Neural cell (in vitro differentiated cells): ENCODE measurements around the gene HBEGF. TPM values are rescaled to one million over a fixed set of nuclear protein-coding genes. Genes with fewer than 3 reads are reported as not detected.

Source experiments
- H2AFZ ChIP-seq: fragments of 200-600, 300-800 bp; sonication (generic), shearing (Covaris generic); 2 replicates; pipeline ENCODE4 v1.6.0; 2014; ENCODE audit warnings: low read depth, mild to moderate bottlenecking, antibody characterized with exemption, low read length, moderate library complexity
- H3F3A ChIP-seq: fragments of 200-600 bp; shearing (Covaris generic); 2 replicates; pipeline ENCODE4 v1.6.1; 2016; ENCODE audit warnings: mild to moderate bottlenecking, moderate library complexity, mixed read lengths, antibody characterized with exemption, low read length; ENCODE audit not compliant: insufficient read depth, poor library complexity, severe bottlenecking
- H3K27ac ChIP-seq: fragments of 200-600, 300-800 bp; sonication (generic), shearing (Covaris generic); 2 replicates; pipeline ENCODE4 v1.5.1; 2014; ENCODE audit warnings: mild to moderate bottlenecking, low read length, moderate library complexity
- H3K27me3 ChIP-seq: fragments of 300-800, 200-600 bp; sonication (generic), shearing (Covaris generic); 2 replicates; pipeline ENCODE4 v1.6.0; 2014; ENCODE audit warnings: mild to moderate bottlenecking, low read depth, low read length, moderate library complexity; ENCODE audit not compliant: insufficient read depth
- H3K36me3 ChIP-seq: fragments of 300-800, 200-600 bp; sonication (generic), shearing (Covaris generic); 2 replicates; pipeline ENCODE4 v1.5.1; 2014; ENCODE audit warnings: mild to moderate bottlenecking, antibody characterized with exemption, low read length, moderate library complexity; ENCODE audit not compliant: insufficient read depth
- H3K4me2 ChIP-seq: fragments of 300-800, 200-600 bp; sonication (generic), shearing (Covaris generic); 2 replicates; pipeline ENCODE4 v1.6.0; 2014; ENCODE audit warnings: mild to moderate bottlenecking, low read length
- H3K4me3 ChIP-seq: fragments of 300-800, 200-600 bp; sonication (generic), shearing (Covaris generic); 2 replicates; pipeline ENCODE4 v1.5.1; 2014; ENCODE audit warnings: mild to moderate bottlenecking, low read length, moderate library complexity
- H3K79me2 ChIP-seq: fragments of 200-600 bp; shearing (Covaris generic); replicated peaks from 2 replicates; pipeline ENCODE4 v1.6.0; 2014; ENCODE audit warnings: mild to moderate bottlenecking, low read length, moderate library complexity; ENCODE audit not compliant: insufficient read depth
- H3K9ac ChIP-seq: fragments of 300-800, 200-600 bp; sonication (generic), shearing (Covaris generic); 2 replicates; pipeline ENCODE4 v1.6.1; 2016; ENCODE audit warnings: mild to moderate bottlenecking, low read length, mixed read lengths
- H3K9me2 ChIP-seq: fragments of 200-600 bp; shearing (Covaris generic); 2 replicates; pipeline ENCODE4 v1.6.1; 2016; ENCODE audit warnings: mild to moderate bottlenecking, low read length, mixed read lengths; ENCODE audit not compliant: insufficient read depth
- H3K9me3 ChIP-seq: fragments of 200-600, 300-800 bp; sonication (generic), shearing (Covaris generic); 2 replicates; pipeline ENCODE4 v1.6.1; 2016; ENCODE audit warnings: mild to moderate bottlenecking, mixed run types, low read length, moderate library complexity, mixed read lengths
- H4K20me1 ChIP-seq: fragments of 200-600 bp; shearing (Covaris generic); 2 replicates; pipeline ENCODE4 v1.6.1; 2016; ENCODE audit warnings: mild to moderate bottlenecking, mixed run types; ENCODE audit not compliant: insufficient read depth
- EP300 ChIP-seq: fragments of 450-650 bp; conservative IDR thresholded peaks from 2 replicates; pipeline ENCODE4 v1.6.1; 2014; ENCODE audit warnings: antibody characterized with exemption, mild to moderate bottlenecking, moderate library complexity; ENCODE audit not compliant: poor library complexity, severe bottlenecking
- EZH2 ChIP-seq: fragments of 200-600, 300-800 bp; shearing (Covaris generic), sonication (generic); IDR thresholded peaks from 2 replicates; pipeline ENCODE4 v1.6.1; 2014; ENCODE audit warnings: antibody characterized with exemption, low read length, borderline replicate concordance, mild to moderate bottlenecking; ENCODE audit not compliant: insufficient read depth, poor library complexity, severe bottlenecking
- MXI1 ChIP-seq: fragments of 450-650 bp; conservative IDR thresholded peaks from 2 replicates; pipeline ENCODE4 v1.6.1; 2014; ENCODE audit warnings: antibody characterized with exemption, mild to moderate bottlenecking; ENCODE audit not compliant: poor library complexity, severe bottlenecking
- POLR2AphosphoS5 ChIP-seq: IDR thresholded peaks from 2 replicates; pipeline ENCODE4 v1.6.1; 2012
- RAD21 ChIP-seq: fragments of 450-650 bp; conservative IDR thresholded peaks from 2 replicates; pipeline ENCODE4 v1.6.1; 2014; ENCODE audit warnings: antibody characterized with exemption, mild to moderate bottlenecking, moderate library complexity
- SMC3 ChIP-seq: fragments of 450-650 bp; conservative IDR thresholded peaks from 2 replicates; pipeline ENCODE4 v1.6.1; 2014; ENCODE audit warnings: antibody characterized with exemption, mild to moderate bottlenecking, moderate library complexity; ENCODE audit not compliant: poor library complexity
- TAF1 ChIP-seq: IDR thresholded peaks from 2 replicates; pipeline ENCODE4 v1.6.1; 2012; ENCODE audit warnings: low read depth
- polyA plus RNA-seq: library from polyadenylated mRNA; depleted of rRNA; stranded (reverse); fragments of >200 nt; gene quantifications from 2 replicates; pipeline ENCODE4 v1.2.3, GENCODE V29; 2014
- TF ChIP-seq, protein P1 (sequence below): fragments of 450-650 bp; IDR thresholded peaks from 2 replicates; pipeline ENCODE4 v1.5.1; 2014; ENCODE audit warnings: antibody characterized with exemption, mild to moderate bottlenecking, moderate library complexity; ENCODE audit not compliant: poor library complexity, severe bottlenecking
- TF ChIP-seq, protein P2 (sequence below): IDR thresholded peaks from 2 replicates; pipeline ENCODE4 v1.6.1; 2012; ENCODE audit warnings: borderline replicate concordance

Gene HBEGF
- polyA plus RNA-seq, 1 donor from 2014 or later = 9.8 TPM

DNA sequence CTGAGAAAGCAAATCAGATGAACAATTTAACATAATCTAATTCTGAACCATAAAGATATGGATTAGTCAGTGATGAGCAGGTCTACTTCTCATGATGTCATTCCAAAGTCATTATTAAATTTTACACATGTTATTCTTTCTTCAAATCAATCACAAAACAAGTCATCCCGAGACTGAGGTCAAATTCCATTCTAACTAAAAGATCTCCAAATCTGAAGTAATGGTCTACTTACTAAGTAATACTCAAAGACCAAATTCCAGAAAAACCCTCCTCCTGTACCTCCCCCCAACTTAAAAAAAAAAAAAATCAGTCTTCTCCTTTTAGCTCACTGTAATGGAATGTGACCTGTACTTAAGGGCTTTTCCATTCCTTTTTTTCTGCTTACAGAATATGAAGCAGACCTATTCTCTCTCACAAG lies 48.2 kb downstream of the HBEGF start:
- Histone ChIP-seq H3K27me3 (no peaks in the 10 kb centered on the region), H3K9me2 (no peaks in the 10 kb centered on the region), H3F3A (no peaks in the 10 kb centered on the region), H3K36me3 (peaks cover 6% of the 10 kb centered on the region), H3K9ac (no peak overlapping the region), H3K9me3 (no peaks in the 10 kb centered on the region), H3K4me3 (no peak overlapping the region), H2AFZ (no peak overlapping the region), H3K79me2 (peaks cover 75% of the 10 kb centered on the region), H4K20me1 (no peaks in the 10 kb centered on the region), H3K4me2 (no peak overlapping the region), H3K27ac (no peak overlapping the region)
- TF ChIP-seq, protein P1, sequence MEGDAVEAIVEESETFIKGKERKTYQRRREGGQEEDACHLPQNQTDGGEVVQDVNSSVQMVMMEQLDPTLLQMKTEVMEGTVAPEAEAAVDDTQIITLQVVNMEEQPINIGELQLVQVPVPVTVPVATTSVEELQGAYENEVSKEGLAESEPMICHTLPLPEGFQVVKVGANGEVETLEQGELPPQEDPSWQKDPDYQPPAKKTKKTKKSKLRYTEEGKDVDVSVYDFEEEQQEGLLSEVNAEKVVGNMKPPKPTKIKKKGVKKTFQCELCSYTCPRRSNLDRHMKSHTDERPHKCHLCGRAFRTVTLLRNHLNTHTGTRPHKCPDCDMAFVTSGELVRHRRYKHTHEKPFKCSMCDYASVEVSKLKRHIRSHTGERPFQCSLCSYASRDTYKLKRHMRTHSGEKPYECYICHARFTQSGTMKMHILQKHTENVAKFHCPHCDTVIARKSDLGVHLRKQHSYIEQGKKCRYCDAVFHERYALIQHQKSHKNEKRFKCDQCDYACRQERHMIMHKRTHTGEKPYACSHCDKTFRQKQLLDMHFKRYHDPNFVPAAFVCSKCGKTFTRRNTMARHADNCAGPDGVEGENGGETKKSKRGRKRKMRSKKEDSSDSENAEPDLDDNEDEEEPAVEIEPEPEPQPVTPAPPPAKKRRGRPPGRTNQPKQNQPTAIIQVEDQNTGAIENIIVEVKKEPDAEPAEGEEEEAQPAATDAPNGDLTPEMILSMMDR = no peak
- TF ChIP-seq TAF1 (no peak), RAD21 (no peak), POLR2AphosphoS5 (no peak), MXI1 (no peak), EZH2 (no peak), EP300 (no peak), SMC3 (no peak)
- TF ChIP-seq, protein P2, sequence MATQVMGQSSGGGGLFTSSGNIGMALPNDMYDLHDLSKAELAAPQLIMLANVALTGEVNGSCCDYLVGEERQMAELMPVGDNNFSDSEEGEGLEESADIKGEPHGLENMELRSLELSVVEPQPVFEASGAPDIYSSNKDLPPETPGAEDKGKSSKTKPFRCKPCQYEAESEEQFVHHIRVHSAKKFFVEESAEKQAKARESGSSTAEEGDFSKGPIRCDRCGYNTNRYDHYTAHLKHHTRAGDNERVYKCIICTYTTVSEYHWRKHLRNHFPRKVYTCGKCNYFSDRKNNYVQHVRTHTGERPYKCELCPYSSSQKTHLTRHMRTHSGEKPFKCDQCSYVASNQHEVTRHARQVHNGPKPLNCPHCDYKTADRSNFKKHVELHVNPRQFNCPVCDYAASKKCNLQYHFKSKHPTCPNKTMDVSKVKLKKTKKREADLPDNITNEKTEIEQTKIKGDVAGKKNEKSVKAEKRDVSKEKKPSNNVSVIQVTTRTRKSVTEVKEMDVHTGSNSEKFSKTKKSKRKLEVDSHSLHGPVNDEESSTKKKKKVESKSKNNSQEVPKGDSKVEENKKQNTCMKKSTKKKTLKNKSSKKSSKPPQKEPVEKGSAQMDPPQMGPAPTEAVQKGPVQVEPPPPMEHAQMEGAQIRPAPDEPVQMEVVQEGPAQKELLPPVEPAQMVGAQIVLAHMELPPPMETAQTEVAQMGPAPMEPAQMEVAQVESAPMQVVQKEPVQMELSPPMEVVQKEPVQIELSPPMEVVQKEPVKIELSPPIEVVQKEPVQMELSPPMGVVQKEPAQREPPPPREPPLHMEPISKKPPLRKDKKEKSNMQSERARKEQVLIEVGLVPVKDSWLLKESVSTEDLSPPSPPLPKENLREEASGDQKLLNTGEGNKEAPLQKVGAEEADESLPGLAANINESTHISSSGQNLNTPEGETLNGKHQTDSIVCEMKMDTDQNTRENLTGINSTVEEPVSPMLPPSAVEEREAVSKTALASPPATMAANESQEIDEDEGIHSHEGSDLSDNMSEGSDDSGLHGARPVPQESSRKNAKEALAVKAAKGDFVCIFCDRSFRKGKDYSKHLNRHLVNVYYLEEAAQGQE = no peak

DNA sequence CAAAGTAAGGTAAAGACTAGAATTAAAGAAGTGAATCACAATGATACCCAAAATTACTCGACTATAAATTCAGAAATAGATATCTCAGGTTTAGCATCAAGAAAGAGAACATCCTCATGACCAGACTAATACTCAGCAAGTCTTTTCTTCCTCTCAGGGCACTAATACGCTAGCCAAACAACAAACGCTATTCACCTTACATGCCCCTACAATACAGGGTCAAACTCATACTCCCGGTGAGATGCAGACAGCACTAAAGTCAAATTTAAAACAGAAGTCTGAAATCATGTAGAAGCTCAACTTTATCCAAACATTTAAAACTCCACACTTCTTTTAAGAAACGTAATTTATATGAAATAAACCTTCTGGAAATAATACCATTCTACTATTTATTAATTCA lies 49.1 kb downstream of the HBEGF start:
- no peaks in the 10 kb centered on the region for H4K20me1 ChIP-seq
- TF ChIP-seq, protein P1 = no peak
- TF ChIP-seq POLR2AphosphoS5 = no peak
- no peak for TF ChIP-seq MXI1
- TF ChIP-seq SMC3 = no peak
- no peak overlapping the region for H2AFZ ChIP-seq
- peaks cover 6% of the 10 kb centered on the region for H3K36me3 ChIP-seq
- H3K9me3 ChIP-seq = no peaks in the 10 kb centered on the region
- H3K27ac ChIP-seq = no peak overlapping the region
- peaks cover 75% of the 10 kb centered on the region for H3K79me2 ChIP-seq
- H3K27me3 ChIP-seq = no peaks in the 10 kb centered on the region
- H3K9ac ChIP-seq = no peak overlapping the region
- H3K4me2 ChIP-seq = no peak overlapping the region
- no peaks in the 10 kb centered on the region for H3K9me2 ChIP-seq
- no peak overlapping the region for H3K4me3 ChIP-seq
- no peaks in the 10 kb centered on the region for H3F3A ChIP-seq
